ENCODE measurements around the gene EHD3.

Gene EHD3

DNA sequence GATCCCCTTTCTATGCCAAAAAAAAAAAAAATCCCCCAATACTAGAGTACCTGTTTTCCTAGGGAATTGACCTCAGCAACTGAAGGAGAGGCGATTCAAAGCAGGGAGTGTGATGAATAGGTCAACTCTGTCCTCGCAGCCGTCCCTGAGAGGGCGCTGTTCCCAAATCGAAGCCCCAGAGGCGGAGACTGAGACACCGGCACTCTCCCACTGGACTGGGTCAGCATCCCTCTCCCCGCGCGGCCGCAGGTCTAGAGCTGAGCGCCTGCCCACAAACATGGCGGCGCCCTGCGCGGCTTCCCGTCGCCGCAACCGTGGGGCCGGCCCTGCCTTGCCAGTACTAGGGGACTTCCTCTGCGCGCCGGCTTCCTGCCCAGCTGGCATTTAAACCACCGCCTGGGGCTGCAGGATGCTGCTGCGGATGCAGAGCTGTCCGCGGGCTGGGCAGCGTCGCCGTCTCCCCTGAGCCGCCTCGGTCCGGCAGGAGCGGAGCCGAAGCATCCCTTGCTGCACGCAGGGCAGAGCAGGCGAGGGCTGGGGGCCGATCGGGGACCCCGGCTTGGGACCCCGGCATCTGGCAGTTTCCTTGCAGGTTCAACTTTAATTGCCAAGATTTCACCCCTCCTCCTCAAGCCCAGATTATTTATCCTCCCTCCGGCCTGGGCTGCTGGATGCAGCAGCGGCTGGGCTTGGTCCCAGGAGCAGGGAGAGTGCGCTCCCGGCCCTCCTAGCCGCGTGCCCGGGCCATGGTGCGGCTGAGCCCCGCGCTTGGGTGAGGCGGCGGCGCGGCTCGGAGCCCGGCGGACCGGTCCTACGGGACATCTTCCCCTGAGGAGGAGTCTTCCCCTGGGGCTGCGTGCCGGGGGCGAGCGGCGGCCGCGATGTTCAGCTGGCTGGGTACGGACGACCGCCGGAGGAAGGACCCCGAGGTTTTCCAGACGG is at the start of gene EHD3:
TSS of gene EHD3 (plus strand) at position 412 of the 942 bp plus-strand sequence. CDS start at position 882, 470 bp downstream.
- H2AFZ ChIP-seq (ENCODE audit: low read depth, low read length, severe bottlenecking), result no peak within 1 kb of the TSS
- H3K79me2 ChIP-seq (ENCODE audit: insufficient read depth, low read length), result no peaks in the 10 kb centered on the region
- H3K9ac ChIP-seq (ENCODE audit: low read length), result 0 out of 2 replicates have a peak within 1 kb of the TSS, but pooled peaks have one; percentile 29
- no peaks in the 10 kb centered on the region for H3K9me2 ChIP-seq (replicated peaks; ENCODE audit: insufficient read depth, low read length)
- H3K27ac ChIP-seq (ENCODE audit: low read depth, low read length), result no peak within 1 kb of the TSS
- H3K4me3 ChIP-seq (ENCODE audit: insufficient read depth, low read length, poor library complexity, severe bottlenecking), result peak within 1 kb of the TSS; percentile 37
- H3K27me3 ChIP-seq (ENCODE audit: low read length), result no peaks in the 10 kb centered on the region
- peak within 1 kb of the TSS; percentile 40 for H3K4me2 ChIP-seq (ENCODE audit: low read depth, low read length, poor library complexity, severe bottlenecking)
- no peak for TF ChIP-seq EZH2phosphoT487 (conservative IDR thresholded peaks at IDR 0.05; ENCODE audit: low read length)
- TF ChIP-seq, protein P1, sequence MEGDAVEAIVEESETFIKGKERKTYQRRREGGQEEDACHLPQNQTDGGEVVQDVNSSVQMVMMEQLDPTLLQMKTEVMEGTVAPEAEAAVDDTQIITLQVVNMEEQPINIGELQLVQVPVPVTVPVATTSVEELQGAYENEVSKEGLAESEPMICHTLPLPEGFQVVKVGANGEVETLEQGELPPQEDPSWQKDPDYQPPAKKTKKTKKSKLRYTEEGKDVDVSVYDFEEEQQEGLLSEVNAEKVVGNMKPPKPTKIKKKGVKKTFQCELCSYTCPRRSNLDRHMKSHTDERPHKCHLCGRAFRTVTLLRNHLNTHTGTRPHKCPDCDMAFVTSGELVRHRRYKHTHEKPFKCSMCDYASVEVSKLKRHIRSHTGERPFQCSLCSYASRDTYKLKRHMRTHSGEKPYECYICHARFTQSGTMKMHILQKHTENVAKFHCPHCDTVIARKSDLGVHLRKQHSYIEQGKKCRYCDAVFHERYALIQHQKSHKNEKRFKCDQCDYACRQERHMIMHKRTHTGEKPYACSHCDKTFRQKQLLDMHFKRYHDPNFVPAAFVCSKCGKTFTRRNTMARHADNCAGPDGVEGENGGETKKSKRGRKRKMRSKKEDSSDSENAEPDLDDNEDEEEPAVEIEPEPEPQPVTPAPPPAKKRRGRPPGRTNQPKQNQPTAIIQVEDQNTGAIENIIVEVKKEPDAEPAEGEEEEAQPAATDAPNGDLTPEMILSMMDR (IDR thresholded peaks at IDR 0.05; ENCODE audit: insufficient read depth, low read length, poor library complexity, severe bottlenecking), result no peak
- no peaks in the 10 kb centered on the region for H4K20me1 ChIP-seq (ENCODE audit: low read depth, low read length)
- H3K36me3 ChIP-seq (ENCODE audit: low read length), result no peaks in the 10 kb centered on the region
- H3F3A ChIP-seq (ENCODE audit: insufficient read depth), result no peaks in the 10 kb centered on the region
- no peaks in the 10 kb centered on the region for H3K9me3 ChIP-seq (ENCODE audit: insufficient read depth, low read length)

DNA sequence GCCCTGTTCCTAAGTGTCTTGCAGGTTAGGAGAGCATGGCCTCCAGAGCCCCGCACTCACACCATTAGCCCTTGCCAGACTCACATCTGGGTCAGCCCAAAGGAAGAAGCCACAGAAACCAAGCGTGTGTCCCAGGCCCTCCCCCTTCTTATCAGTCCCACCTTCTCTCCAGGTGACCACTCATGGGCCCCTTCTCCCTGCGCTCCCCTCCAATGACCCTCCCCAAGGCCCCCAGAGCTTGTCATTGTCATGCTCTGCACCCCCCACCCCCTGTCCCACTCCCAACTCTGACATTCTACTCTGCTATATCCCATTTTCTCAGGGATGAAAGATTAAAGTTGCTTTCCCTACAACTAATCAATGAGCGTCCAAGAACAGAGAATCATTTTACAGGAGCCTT is 46.8 kb upstream of the EHD3 start:
- Histone ChIP-seq H3K27me3 (ENCODE audit: low read length) (no peaks in the 10 kb centered on the region), H3F3A (ENCODE audit: insufficient read depth) (no peaks in the 10 kb centered on the region), H3K9me2 (replicated peaks; ENCODE audit: insufficient read depth, low read length) (no peaks in the 10 kb centered on the region), H3K9me3 (ENCODE audit: insufficient read depth, low read length) (0 out of 2 replicates have a peak, but pooled peaks cover 3% of the 10 kb centered on the region), H3K9ac (ENCODE audit: low read length) (no peak overlapping the region), H4K20me1 (ENCODE audit: low read depth, low read length) (no peaks in the 10 kb centered on the region), H3K4me3 (ENCODE audit: insufficient read depth, low read length, poor library complexity, severe bottlenecking) (no peak overlapping the region), H3K79me2 (ENCODE audit: insufficient read depth, low read length) (no peaks in the 10 kb centered on the region), H3K36me3 (ENCODE audit: low read length) (no peaks in the 10 kb centered on the region), H2AFZ (ENCODE audit: low read depth, low read length, severe bottlenecking) (no peak overlapping the region), H3K4me2 (ENCODE audit: low read depth, low read length, poor library complexity, severe bottlenecking) (no peak overlapping the region), H3K27ac (ENCODE audit: low read depth, low read length) (no peak overlapping the region)
- TF ChIP-seq, protein P1 (IDR thresholded peaks at IDR 0.05; ENCODE audit: insufficient read depth, low read length, poor library complexity, severe bottlenecking), result no peak
- no peak for TF ChIP-seq EZH2phosphoT487 (conservative IDR thresholded peaks at IDR 0.05; ENCODE audit: low read length)

DNA sequence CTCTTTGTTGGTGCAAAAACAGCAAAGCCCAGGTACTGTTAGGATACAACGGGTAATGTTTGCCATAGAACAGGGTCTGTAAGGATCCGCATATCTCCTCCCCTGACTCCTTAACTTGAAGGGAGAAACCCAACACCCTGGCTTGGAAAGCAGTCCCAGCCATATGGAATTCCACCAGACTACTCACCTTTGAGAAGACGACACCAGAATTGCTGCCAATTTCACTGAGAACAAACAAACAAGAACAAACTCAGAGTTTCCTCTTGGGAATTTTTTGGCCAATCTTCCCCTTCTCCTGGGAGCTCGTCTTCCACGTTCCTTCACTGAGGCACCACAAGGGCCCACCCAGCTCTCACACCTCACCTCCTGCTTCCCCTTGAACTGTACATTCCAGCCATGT is 45.8 kb upstream of the EHD3 start:
- Histone ChIP-seq H3K4me2 (ENCODE audit: low read depth, low read length, poor library complexity, severe bottlenecking) (no peak overlapping the region), H3K9ac (ENCODE audit: low read length) (no peak overlapping the region), H3K27me3 (ENCODE audit: low read length) (no peaks in the 10 kb centered on the region), H3F3A (ENCODE audit: insufficient read depth) (no peaks in the 10 kb centered on the region), H3K27ac (ENCODE audit: low read depth, low read length) (no peak overlapping the region), H3K9me2 (replicated peaks; ENCODE audit: insufficient read depth, low read length) (no peaks in the 10 kb centered on the region), H3K4me3 (ENCODE audit: insufficient read depth, low read length, poor library complexity, severe bottlenecking) (no peak overlapping the region), H2AFZ (ENCODE audit: low read depth, low read length, severe bottlenecking) (no peak overlapping the region), H3K36me3 (ENCODE audit: low read length) (no peaks in the 10 kb centered on the region), H3K9me3 (ENCODE audit: insufficient read depth, low read length) (0 out of 2 replicates have a peak, but pooled peaks cover 3% of the 10 kb centered on the region), H4K20me1 (ENCODE audit: low read depth, low read length) (no peaks in the 10 kb centered on the region), H3K79me2 (ENCODE audit: insufficient read depth, low read length) (no peaks in the 10 kb centered on the region)
- TF ChIP-seq EZH2phosphoT487 (conservative IDR thresholded peaks at IDR 0.05; ENCODE audit: low read length), result no peak
- TF ChIP-seq, protein P1 (IDR thresholded peaks at IDR 0.05; ENCODE audit: insufficient read depth, low read length, poor library complexity, severe bottlenecking), result no peak

Data from SU-DHL-6 (cell line).